Activated CD4-positive, alpha-beta T cell treated with anti-CD3 and anti-CD28 coated beads for 1 hour (primary cell): Measurements from ENCODE around the gene IFT43.
"Not testable (repeated sequence)": the region's sequence is repeated elsewhere in the genome, so short reads cannot be mapped to it uniquely, and the experiment has no call there.

Experiments
- DNase-seq: peaks from one replicate; pipeline ENCODE4 v3.0.0-alpha.2; 2020

Gene IFT43

GRCh38 chr14:75981426-75982265 lies 3.9 kb upstream of the IFT43 start, which contains the start of gene TGFB3:
Gene TGFB3 (minus strand): TSS chr14:75981995. CDS start chr14:75980893, 1,102 bp downstream.
- DNase-seq, result peak; percentile 46

GRCh38 chr14:75982266-75983018 lies 3.1 kb upstream of the IFT43 start:
- peak; percentile 70 for DNase-seq

GRCh38 chr14:75983019-75983358 lies 2.6 kb upstream of the IFT43 start:
- no peak for DNase-seq

GRCh38 chr14:75984674-75985073 lies 889 bp upstream of the IFT43 start:
- DNase-seq, result no peak

- no peak for DNase-seq
These were observed 839 bp downstream of the IFT43 start for GRCh38 chr14:75986439-75986765.

- no peak for DNase-seq
These were observed 1.8 kb downstream of the IFT43 start for GRCh38 chr14:75987201-75987970.

- no peak for DNase-seq
These were observed 3.6 kb downstream of the IFT43 start for GRCh38 chr14:75989134-75989533.

GRCh38 chr14:75990297-75990696 lies 4.7 kb downstream of the IFT43 start:
- no peak for DNase-seq

GRCh38 chr14:75991753-75992152 lies 6.2 kb downstream of the IFT43 start:
- DNase-seq, result no peak

- no peak for DNase-seq
These were observed 8.0 kb downstream of the IFT43 start for GRCh38 chr14:75993567-75994041.

- DNase-seq, result no peak
These were observed 9.9 kb downstream of the IFT43 start for GRCh38 chr14:75995372-75996041.

GRCh38 chr14:75996488-75996887 lies 10.9 kb downstream of the IFT43 start:
- DNase-seq, result no peak

GRCh38 chr14:75999511-76000190 lies 14.1 kb downstream of the IFT43 start:
- no peak for DNase-seq

GRCh38 chr14:76002383-76002782 lies 16.8 kb downstream of the IFT43 start:
- DNase-seq, result no peak

GRCh38 chr14:76006253-76006652 lies 20.7 kb downstream of the IFT43 start:
- DNase-seq, result no peak

- no peak for DNase-seq
These were observed 21.8 kb downstream of the IFT43 start for GRCh38 chr14:76007379-76007778.

- DNase-seq, result no peak
These were observed 22.3 kb downstream of the IFT43 start for GRCh38 chr14:76007852-76008251.

GRCh38 chr14:76009627-76010026 lies 24.1 kb downstream of the IFT43 start:
- DNase-seq, result not testable (repeated sequence)

GRCh38 chr14:76011930-76012329 lies 26.4 kb downstream of the IFT43 start:
- no peak for DNase-seq

- no peak for DNase-seq
These were observed 26.8 kb downstream of the IFT43 start for GRCh38 chr14:76012354-76012753.

GRCh38 chr14:76015191-76015590 lies 29.6 kb downstream of the IFT43 start:
- no peak for DNase-seq

- DNase-seq, result no peak
These were observed 30.1 kb downstream of the IFT43 start for GRCh38 chr14:76015668-76016067.
